Measurements from ENCODE around the gene TF.
A peak's percentile ranks its signal among the peaks of the same experiment; 100 is the strongest.

TF gene

GRCh38 chr3:133820129-133820528 lies 73.9 kb downstream of the TF start:
- DNase-seq: no peak

- DNase-seq: no peak
Observed at GRCh38 chr3:133820889-133821675, 74.9 kb downstream of the TF start.

DNA sequence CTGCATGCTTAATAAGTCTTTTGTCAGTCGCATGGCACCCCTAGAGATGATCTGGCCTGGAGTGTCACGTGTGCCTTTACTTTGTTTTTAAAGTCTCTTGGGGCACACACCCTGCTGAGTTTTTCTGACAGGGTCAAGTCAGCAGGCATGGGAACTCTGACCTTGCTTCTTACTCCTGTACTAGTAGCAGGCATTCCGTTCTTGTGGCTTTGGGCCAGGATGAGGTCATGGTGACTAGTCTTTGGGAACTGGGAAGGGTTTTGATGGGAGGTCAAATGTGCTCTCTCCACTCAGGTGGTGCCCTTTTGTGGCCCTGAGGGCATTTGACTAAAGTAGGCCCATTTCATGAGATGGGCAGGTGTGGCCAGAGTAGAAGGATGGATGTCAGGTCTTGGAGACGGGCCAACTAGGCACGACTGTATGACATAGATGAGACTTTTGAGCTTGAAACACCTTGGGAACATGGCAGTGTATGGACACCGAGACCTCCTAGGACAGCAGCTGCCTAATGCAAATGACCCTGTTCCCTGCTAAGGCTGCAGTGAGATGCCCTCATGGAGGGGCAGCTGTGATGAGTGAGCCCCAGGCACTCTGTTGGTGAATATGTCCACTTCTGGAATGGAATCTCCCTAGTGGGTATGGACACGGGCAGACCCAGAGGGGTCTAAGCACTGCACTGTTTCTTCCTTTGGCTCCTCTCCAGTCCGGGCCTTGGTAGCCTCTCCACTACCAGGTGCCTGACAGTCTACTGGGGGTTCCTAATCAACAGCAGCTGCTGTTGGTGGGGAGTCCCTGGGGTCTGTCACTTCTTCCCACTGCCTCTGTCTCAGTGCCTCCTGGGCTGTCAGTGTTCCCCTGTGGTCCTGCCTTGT lies 75.8 kb downstream of the TF start:
- DNase-seq: peak; percentile 20

DNA sequence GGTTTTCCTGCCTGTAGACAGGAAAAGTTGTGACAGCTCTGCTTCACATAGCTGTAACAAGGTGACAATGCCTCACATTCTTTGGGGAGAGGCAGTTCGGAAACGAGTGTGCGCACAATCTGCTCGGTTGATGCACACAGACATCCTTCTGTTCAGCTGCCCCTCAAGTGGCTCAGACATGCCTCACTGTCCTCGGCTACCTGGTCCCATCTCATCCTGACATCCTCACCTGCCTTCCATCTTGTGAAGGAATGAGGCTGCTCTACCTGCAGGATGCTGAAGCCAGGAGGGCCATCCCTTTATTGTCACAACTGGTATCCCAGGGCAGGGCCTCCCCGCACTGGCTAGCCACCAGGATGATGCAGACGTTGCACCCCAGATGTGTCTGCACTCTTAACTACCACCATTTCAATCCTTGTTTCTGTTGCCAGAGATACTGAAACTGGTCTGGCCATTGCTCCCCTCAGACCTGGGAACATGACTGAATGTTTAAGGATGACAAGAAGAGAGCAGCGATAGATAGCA lies 78.8 kb downstream of the TF start:
- no peak for DNase-seq

- no peak for DNase-seq
Observed at GRCh38 chr3:133825969-133826727, 80.0 kb downstream of the TF start.

- DNase-seq: no peak
Observed at GRCh38 chr3:133827136-133827535, 80.9 kb downstream of the TF start.

GRCh38 chr3:133827684-133828083 lies 81.5 kb downstream of the TF start:
- DNase-seq: no peak

GRCh38 chr3:133828576-133829309 lies 82.5 kb downstream of the TF start:
- no peak for DNase-seq

- DNase-seq: no peak
Observed at GRCh38 chr3:133829310-133829707, 83.1 kb downstream of the TF start.

DNA sequence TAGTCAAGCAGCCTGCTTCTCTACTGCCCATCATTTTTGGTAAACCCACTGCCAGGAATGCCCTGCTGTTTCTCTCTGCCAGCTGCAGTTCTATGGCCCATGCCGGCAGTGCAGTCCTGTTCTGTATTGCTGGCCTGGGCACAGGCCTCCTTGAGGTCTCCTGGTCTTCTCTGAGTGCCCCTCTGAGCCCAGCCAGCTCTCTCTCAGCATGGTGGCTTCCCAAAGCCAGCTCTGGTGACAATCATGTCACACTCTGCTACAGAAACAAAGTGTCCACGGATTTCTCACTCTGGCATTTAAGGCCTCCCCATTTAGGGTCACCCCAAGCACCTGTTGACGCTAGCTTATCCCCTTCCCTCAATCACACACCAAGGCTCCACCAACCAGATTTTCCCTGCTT lies 83.9 kb downstream of the TF start:
- DNase-seq: no peak

DNA sequence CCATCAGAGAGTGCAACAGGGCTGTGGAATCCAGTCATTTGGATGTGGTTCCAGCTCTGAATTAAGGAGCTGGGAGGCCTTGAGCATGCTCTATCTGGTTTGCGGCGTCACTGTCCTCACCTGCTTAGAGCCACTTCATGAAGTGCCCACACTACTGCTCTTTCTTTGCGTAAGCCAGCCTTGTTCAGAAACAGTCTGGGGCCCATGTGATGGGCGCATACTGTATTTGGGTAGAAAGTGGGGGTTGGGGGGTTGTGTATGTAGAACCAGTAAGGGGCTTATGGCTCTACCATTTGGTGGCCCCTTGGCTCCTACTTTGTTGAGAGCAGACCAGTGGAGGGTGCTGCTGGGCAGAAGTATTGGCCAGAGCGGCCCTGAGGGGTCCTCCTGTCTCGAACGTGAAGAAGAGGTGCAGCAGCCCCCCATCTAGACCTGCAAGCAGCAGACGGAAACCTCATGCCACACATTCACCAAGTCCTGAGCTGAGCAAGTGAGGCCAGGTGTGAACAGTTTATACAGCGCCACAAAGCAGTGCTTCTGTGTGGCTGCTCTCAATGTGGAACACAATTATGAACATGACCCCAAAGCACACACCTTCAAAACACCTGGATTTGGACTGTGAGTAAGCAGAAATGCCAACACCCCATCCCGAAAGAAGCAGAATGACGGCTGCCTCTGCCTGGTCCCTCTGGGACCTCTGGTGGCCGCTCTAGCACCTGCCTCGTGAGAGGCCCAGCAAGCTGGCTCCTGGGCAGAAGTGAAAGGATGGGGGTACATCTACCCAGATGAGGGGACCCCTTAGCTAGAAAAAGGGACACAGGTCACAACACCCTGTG lies 86.0 kb downstream of the TF start:
- no peak for DNase-seq

DNA sequence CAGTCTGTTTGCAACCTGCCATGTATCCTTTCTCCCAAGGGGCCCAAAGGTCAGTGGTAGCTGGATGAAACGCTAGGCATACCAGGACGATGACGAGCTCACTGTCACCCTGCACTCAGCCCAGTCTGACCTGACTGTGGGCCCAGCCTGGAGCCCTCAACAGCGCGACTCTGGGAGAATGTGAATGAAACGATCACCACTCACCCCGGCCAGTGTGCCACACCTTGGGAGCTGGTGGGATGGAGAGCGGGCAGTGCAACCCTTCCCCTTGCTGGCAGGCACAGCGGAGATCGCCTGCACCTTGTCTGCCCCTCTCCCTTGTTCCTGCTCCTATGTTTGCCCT lies 86.6 kb downstream of the TF start:
- no peak for DNase-seq

DNA sequence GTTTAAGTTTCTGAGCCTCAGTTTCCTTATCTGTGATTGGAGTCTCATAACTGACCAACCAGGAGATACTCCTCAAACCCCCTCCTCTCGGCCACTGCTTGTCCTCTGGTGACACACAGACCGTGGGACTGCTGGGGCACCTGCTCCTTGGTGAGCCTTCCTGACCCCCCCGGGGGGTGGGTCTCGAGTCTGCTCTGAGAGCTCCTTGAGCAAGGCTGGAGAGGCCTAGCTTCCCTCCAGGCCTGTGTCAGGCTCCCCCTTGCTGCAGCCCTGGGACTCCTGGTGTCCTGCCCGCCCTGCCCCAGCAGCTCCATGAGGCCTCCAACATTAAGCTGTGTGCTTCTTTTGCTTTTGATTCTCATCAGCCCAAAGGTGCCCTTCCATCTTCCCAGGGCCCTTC lies 87.1 kb downstream of the TF start:
- DNase-seq: no peak

DNA sequence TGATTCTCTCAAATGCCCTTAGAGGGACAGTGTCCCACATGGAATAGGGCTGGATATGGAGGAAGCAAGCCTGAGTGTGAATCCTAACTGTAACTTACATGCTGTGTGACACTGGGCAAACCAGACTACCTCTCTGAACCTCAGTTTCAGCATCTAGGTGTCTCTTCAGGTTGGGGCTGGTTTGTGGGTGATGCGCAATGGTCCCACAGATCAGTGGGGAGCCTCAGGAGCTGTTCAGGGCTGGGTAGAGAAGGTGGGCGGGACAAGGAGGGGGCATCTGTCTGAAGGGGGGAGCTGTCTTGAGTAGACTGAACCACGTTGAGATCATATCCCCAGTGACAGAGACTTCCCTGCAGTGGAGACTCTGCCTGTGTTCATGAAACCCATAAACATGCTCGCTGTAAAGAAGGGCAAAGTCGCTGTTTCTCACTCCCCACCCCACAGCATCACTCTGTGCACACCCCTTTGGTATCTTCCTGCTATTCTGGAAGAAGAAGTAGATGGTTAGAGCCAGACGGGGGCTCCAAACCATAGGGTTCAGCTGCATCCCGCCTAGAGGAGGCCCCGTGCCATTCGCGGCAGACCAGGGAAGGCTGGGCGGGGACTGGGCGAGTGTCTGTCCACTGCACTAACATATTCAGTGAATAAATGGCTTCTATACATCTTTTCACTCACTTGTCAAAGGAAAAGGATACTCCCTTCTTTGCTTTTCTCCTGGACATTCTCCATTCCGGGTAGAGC lies 87.9 kb downstream of the TF start:
- DNase-seq: no peak

DNA sequence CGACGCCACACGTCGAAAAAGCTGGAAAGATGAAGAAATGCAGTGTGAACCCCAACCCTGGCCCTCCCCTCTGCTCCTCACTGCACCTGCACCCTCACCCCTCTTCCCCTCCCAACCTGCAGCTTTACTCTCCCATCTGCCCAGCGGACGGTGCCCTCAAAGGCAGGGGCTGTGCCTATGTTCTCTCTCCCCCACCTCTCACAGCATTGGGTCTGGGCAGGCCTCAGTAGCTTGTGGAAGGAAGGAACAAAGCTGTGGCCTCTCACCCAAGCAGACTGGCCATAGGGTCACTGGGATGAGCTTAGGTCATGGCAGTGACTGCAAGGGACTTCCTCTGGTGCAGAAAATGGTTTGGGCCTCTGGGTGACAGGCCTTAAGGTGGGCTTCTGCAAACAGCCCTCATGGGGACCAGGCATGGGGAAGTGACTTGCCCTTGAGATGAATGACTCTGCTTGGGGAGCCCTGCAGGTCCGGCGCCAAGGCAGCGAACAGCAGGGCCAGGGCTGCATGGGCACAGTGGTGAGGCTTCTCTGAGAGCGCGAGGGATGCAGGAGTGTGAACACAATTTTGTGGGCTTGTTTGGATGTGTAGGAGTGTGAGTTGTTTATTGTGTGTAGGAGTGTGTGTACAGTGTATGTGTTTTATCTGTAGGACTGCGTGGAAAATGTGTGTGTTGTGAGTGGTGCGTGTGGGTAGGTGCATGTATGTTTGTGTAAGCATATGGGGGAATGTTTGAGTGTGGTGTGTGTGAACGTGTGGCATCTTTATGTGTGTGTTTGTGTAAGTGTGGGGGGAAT lies 88.6 kb downstream of the TF start:
- no peak for DNase-seq

DNA sequence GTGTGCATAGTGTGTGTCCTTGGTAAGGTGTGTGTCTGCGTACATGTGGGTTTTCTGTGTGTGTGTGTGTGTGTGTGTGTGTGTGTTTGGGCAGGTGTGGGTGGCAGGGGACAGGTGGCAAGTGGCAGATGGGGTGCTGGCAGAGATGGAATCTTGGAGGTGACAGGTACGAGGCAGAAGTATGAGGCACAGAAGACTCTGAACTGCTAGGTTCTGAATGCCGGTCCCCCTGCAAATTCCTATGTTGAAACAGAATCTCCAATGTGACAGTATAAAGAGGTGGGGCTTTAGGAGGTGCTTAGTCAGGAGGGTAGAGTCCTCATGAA lies 89.2 kb downstream of the TF start:
- DNase-seq: no peak

DNA sequence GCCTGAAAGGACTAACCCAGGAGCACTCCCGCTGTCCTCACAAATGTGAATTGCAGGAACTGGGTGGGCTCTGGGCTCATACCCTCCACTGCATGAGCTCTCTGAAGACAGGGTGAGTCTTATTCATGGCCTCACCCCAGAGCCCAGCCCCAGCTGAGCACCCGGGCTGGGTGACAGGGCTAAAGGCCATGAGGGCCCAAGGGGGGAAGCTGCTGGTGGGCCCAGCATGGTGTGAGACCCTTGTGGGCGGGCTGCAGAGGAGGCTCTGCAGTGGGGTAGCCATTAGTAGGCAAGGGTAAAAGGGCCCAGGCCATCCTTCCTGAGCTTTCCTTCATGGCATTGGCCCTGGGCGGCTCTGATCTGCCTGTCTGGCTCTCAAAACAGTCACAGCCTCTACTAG lies 89.8 kb downstream of the TF start:
- DNase-seq: no peak

DNA sequence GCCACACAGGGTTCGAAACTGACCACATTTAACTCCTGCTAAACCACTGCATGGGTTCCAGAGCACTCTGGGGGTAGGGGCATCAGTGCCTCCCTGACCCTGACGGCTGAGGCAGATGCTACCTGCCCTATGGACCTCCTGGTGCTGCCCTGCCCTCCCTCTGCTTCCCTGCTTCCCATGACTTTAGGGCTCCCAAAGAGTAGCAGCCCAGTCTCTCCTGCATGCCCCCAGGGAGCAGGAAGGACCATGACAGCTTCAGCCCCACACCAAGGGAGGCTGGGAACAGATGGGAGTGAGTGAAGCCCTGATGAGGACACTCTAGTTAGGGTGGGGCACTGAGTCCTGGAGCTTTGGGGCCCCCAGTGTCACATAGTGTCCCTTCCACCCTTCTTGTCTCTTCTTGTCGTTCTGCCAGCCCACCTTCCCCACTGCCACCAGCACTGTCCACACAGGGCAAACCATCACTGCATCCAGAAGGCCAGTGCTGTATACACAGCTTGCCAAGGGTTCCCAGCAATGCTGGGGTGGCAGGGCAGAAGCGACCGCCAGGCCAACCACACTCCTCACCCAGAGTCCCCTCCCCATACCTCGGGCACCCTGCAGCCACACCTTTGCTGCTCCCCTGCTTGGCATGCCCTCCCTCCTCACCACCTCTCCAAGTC lies 90.4 kb downstream of the TF start:
- no peak for DNase-seq

- no peak for DNase-seq
Observed at GRCh38 chr3:133837487-133838295, 91.5 kb downstream of the TF start.

Data from fibroblast of upper back skin (primary cell).